Erythroblast (primary cell): Measurements from ENCODE around the gene REN.

Experiments used
- GATA1 ChIP-seq: IDR thresholded peaks from 2 replicates; pipeline ENCODE4 v1.6.1; 2011; ENCODE audit warnings: low read depth, mild to moderate bottlenecking, control low read depth, low read length, moderate library complexity
- POLR2A ChIP-seq: IDR thresholded peaks from 2 replicates; pipeline ENCODE4 v1.6.1; 2011; ENCODE audit warnings: mild to moderate bottlenecking, low read length

DNA sequence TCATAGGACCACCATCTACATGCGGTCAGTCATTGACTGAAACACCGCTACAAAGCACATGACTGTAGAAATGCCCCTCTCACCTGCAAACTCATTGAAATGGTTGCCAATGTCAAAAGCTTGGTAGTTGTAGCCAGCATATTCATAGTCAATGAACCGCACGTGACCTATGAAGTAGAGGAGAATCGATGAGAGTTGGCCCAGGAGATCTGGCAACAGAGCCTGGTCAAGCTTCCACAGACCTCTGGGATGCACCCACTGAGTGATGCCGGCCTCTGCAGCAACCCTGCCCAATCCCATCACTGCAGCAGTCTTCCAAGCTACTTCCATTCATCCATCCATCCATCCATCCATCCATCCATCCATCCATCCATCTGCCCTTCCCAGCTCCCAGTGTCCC lies 26.2 kb downstream of the REN start:
- TF ChIP-seq POLR2A (no peak), GATA1 (no peak)
